GM13977 (cell line): ENCODE data around the gene BTF3.

Experiments
- DNase-seq: peaks from one replicate; pipeline ENCODE4 v3.0.0; 2012; ENCODE audit warnings: low spot score
- CTCF ChIP-seq: IDR thresholded peaks from 2 replicates; pipeline ENCODE4 v1.5.1; 2012; ENCODE audit warnings: mild to moderate bottlenecking, control low read depth; ENCODE audit not compliant: insufficient read depth; ENCODE audit errors: extremely low read depth, missing control alignments
- in situ Hi-C: fragments of 300-500 bp; cut with MboI; formaldehyde crosslinking; loops from one replicate; pipeline ENCODE4 v1.12.0; 2022; ENCODE audit warnings: low sequenced_read_pairs, low pct_unique_long_range_greater_than_20kb, mixed read lengths, inconsistent platforms; ENCODE audit not compliant: unreplicated experiment

The BTF3 gene

GRCh38 chr5:73491155-73491554, 7.1 kb upstream of the BTF3 start:
- DNase-seq: no peak
- no peak for TF ChIP-seq CTCF
- in situ Hi-C loops: no loop called here

GRCh38 chr5:73493421-73493820, 4.8 kb upstream of the BTF3 start:
- TF ChIP-seq CTCF: no peak
- in situ Hi-C loops: no loop called here
- no peak for DNase-seq

- DNase-seq: no peak
- TF ChIP-seq CTCF: no peak
- in situ Hi-C loops: no loop called here
Measured at GRCh38 chr5:73494721-73495120, 3.5 kb upstream of the BTF3 start.

DNA sequence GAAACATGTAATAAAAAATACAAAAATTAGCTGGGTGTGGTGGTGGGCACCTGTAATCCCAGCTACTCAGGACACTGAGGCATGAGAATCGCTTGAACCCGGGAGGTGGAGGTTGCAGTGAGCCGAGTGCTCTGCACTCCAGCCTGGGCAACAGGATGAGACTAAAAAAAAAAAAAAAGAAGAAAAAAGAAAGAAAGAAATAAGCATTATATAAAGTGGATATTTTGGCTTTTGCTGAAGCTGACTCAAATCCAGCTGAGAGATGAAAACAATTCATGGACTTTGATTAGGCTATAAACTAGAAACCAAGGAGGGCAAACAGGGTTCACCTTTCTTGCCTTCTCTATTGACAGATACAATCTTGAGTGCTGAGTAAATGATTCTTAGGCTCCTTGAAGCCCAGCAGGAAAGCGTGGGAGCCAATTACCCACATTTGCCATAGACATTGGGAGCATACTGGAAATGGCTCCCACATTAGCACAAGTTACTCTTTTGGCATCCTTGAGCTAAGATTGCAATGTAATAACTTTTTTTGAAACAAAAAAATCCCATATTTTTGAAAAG, 2.4 kb upstream of the BTF3 start:
- no peak for DNase-seq
- in situ Hi-C loops: no loop called here
- TF ChIP-seq CTCF: no peak

GRCh38 chr5:73496984-73497457, 1.2 kb upstream of the BTF3 start:
- in situ Hi-C loops: no loop called here
- no peak for TF ChIP-seq CTCF
- no peak for DNase-seq

- DNase-seq: no peak
- in situ Hi-C loops: no loop called here
- TF ChIP-seq CTCF: no peak
Measured at GRCh38 chr5:73497497-73498056, 665 bp upstream of the BTF3 start.
